ENCODE measurements around the gene PAM. TPM values are rescaled to one million over a fixed set of nuclear protein-coding genes. Genes with fewer than 3 reads are reported as not detected.

PAM gene
- total and polyA plus RNA-seq, 2 donors (not counting 3 experiments of a cell fraction or from before 2014, with no cell fraction given): 118 to 176 TPM

DNA sequence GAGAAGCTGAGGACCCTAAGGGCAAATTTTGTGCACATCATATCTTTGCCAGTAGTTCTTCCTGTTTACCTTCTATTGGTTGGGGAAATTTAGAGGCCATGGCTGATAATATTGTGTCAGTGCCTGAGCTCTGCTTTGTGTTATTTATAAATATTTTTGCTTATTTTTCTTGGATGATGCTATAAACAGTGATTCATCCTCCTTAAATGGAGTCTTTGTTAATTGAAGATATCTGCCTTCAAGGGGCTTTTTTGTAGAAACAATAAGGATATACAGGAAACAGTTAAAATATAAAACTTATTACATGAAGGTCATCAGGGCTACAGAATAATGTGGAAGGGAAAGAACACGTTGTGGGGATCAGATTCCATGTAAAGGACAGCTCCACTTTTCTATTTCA, 78.0 kb downstream of the PAM start:
- no peak for TF ChIP-seq MYC (IDR thresholded peaks at IDR 0.05; ENCODE audit: low read depth, low read length)
- TF ChIP-seq, protein P1, sequence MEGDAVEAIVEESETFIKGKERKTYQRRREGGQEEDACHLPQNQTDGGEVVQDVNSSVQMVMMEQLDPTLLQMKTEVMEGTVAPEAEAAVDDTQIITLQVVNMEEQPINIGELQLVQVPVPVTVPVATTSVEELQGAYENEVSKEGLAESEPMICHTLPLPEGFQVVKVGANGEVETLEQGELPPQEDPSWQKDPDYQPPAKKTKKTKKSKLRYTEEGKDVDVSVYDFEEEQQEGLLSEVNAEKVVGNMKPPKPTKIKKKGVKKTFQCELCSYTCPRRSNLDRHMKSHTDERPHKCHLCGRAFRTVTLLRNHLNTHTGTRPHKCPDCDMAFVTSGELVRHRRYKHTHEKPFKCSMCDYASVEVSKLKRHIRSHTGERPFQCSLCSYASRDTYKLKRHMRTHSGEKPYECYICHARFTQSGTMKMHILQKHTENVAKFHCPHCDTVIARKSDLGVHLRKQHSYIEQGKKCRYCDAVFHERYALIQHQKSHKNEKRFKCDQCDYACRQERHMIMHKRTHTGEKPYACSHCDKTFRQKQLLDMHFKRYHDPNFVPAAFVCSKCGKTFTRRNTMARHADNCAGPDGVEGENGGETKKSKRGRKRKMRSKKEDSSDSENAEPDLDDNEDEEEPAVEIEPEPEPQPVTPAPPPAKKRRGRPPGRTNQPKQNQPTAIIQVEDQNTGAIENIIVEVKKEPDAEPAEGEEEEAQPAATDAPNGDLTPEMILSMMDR (IDR thresholded peaks at IDR 0.05; ENCODE audit: extremely low read depth in 1 of 2, insufficient read depth in 1 of 2, low read depth in 1 of 2, low read length in 2 of 2): no peak
- TF ChIP-seq POLR2AphosphoS5 (IDR thresholded peaks at IDR 0.05; ENCODE audit: insufficient read depth, low read depth, low read length): no peak
- no peak for TF ChIP-seq POLR2A (IDR thresholded peaks at IDR 0.05; ENCODE audit: low read depth, low read length)
- TF ChIP-seq JUN (IDR thresholded peaks at IDR 0.05; ENCODE audit: borderline replicate concordance, insufficient read depth, insufficient read length, low read depth): no peak
- TF ChIP-seq, protein P2, sequence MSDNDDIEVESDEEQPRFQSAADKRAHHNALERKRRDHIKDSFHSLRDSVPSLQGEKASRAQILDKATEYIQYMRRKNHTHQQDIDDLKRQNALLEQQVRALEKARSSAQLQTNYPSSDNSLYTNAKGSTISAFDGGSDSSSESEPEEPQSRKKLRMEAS (IDR thresholded peaks at IDR 0.05; ENCODE audit: insufficient read depth, insufficient read length): no peak
- TF ChIP-seq FOS (IDR thresholded peaks at IDR 0.05; ENCODE audit: borderline replicate concordance, insufficient read depth, low read length): no peak
- no peak for TF ChIP-seq GATA2 (IDR thresholded peaks at IDR 0.05; ENCODE audit: insufficient read depth, insufficient read length, low read depth, low read length)
- TF ChIP-seq EZH2 (IDR thresholded peaks at IDR 0.05; ENCODE audit: borderline replicate concordance, low read depth, low read length, severe bottlenecking): no peak
- CTCF ChIA-PET: interaction anchor here (0.8 to 4.3 kb wide), 9 partner anchors 9 to 152 kb away, joined by 3 to 15 read pairs (median 3); no protein-coding TSS in a partner anchor
- Histone ChIP-seq H3K4me3 (replicated peaks in 1 of 3; ENCODE audit: insufficient read depth in 1 of 3, low read depth in 1 of 3, low read length in 3 of 3) (no peak overlapping the region), H3K27ac (ENCODE audit: insufficient read depth, low read depth, low read length) (no peak overlapping the region), H3K9me3 (replicated peaks; ENCODE audit: control insufficient read depth, insufficient read depth, low read length) (no peaks in the 10 kb centered on the region), H3K9ac (replicated peaks; ENCODE audit: extremely low read depth, insufficient read depth, low read length) (no peak overlapping the region), H4K20me1 (replicated peaks; ENCODE audit: control insufficient read depth, extremely low read depth, insufficient read depth, low read length) (no peaks in the 10 kb centered on the region), H2AFZ (ENCODE audit: low read depth, low read length) (no peak overlapping the region), H3K27me3 (ENCODE audit: control insufficient read depth in 2 of 2, insufficient read depth in 2 of 2, low read length in 2 of 2) (no peaks in the 10 kb centered on the region), H3K4me2 (ENCODE audit: insufficient read depth, low read length) (no peak overlapping the region), H3K4me1 (ENCODE audit: control insufficient read depth, extremely low read depth, insufficient read depth, low read length) (peaks cover 5% of the 10 kb centered on the region), H3K9me1 (replicated peaks; ENCODE audit: control insufficient read depth, extremely low read depth, insufficient read depth, low read length) (no peaks in the 10 kb centered on the region), H3K79me2 (ENCODE audit: control insufficient read depth, insufficient read depth, low read length) (no peaks in the 10 kb centered on the region), H3K36me3 (ENCODE audit: control insufficient read depth in 2 of 2, extremely low read depth in 1 of 2, insufficient read depth in 2 of 2, low read length in 2 of 2) (no peaks in the 10 kb centered on the region)
- FAIRE-seq: no peak
- no TSS peak for BruUV-seq (replicated peaks)
- POLR2A ChIA-PET: no interaction called here
- intact Hi-C loops (cut with micrococcal nuclease) (no loop called here), dilution Hi-C loops (cut with MboI; ENCODE audit: extremely low pct_ligation_motif_present, low sequenced_read_pairs) (no loop called here)
- no peak for DNase-seq (ENCODE audit: low read depth, low spot score)
